Umbilical cord (tissue), 2 donors: Measurements from ENCODE around the gene GDPGP1. TPM values are rescaled to one million over a fixed set of nuclear protein-coding genes. Genes with fewer than 3 reads are reported as not detected.
"Not testable (repeated sequence)": the region's sequence is repeated elsewhere in the genome, so short reads cannot be mapped to it uniquely, and the experiment has no call there.

Source experiments
- DNase-seq: peaks from one replicate; pipeline ENCODE4 v3.0.0-alpha.2; 2015; ENCODE audit warnings: low spot score
- total RNA-seq: library from RNA; depleted of rRNA; stranded (reverse); fragments of >200 nt; gene quantifications from one replicate; pipeline ENCODE4 v1.2.3, GENCODE V29; 2014; ENCODE audit warnings: low replicate concordance; ENCODE audit not compliant: insufficient read depth

Gene GDPGP1
- total RNA-seq, 1 donor from 2014 or later: 6.3 TPM

DNA sequence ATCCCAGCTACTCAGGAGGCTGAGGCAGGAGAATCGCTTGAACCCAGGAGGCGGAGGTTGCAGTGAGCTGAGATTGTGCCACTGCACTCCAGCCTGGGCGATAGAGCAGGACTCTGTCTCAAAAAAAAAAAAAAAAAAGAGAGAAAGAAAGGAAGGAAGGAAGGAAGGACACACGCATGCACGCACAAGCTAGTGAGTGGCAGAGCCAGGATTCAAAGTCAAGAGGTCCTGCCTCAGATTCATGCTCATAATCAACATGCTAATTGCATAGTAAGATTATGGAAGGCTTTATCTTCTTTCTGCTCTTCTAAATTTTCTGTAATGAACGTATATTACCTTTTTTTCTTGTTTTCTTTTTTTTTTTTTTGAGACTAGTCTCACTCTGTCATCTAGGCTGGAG is 26.7 kb downstream of the GDPGP1 start:
- DNase-seq: not testable (repeated sequence)

DNA sequence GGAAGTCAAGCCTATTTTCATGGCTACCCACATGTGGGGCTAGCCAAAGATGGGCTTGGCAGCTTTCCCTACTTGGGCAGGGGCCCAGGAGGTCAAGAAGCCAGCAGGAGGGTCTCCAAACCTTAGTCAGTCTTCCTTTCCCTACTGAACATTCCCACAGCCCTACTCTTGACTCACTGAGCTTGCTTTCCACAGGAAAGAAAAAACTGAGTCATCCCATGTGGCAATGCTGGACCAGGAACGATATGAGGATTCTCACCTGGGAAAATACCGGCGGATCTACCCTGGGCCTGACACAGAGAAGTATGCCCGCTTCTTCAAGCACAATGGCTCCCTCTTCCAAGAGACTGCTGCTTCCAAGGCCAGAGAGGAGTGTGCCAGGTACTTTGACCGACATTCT is 27.8 kb downstream of the GDPGP1 start:
- no peak for DNase-seq

DNA sequence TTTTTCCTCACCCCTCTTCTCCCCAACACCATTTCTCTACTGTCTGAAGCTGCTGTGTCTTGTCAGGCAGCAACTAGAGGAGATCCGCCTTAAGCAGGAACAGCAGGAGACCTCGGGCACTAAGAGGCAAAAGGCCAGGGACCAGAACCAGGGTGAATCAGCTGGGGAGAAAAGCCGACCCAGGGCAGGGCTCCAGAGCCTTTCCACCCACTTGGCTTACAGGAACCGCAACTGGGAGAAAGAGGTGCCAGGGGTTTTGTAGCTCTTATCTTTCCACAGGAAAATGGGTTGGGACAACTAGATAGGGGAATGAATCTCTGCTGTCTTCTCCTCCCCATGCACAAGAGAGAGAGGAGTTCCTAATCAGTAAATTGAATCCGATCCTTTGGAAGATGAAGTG is 28.4 kb downstream of the GDPGP1 start:
- no peak for DNase-seq

DNA sequence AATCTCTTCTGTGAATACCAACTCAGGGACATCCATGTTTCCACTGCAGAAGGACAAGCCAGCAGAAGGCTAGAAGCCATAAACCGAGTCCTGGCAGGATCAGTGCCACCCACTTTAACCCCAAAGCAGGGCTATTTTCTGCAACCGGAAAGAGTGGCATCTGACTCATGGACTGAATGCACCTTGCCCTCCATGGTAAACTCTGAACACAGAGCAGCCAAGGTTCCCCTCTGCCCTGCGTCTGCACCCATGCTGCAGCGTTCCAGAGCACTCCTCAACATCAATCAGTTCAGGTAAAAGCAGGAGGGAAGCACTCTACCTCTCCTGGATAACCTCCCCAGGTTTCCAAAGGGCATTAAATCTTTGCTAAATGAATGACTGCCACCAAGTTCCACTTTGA is 30.7 kb downstream of the GDPGP1 start:
- DNase-seq: no peak

DNA sequence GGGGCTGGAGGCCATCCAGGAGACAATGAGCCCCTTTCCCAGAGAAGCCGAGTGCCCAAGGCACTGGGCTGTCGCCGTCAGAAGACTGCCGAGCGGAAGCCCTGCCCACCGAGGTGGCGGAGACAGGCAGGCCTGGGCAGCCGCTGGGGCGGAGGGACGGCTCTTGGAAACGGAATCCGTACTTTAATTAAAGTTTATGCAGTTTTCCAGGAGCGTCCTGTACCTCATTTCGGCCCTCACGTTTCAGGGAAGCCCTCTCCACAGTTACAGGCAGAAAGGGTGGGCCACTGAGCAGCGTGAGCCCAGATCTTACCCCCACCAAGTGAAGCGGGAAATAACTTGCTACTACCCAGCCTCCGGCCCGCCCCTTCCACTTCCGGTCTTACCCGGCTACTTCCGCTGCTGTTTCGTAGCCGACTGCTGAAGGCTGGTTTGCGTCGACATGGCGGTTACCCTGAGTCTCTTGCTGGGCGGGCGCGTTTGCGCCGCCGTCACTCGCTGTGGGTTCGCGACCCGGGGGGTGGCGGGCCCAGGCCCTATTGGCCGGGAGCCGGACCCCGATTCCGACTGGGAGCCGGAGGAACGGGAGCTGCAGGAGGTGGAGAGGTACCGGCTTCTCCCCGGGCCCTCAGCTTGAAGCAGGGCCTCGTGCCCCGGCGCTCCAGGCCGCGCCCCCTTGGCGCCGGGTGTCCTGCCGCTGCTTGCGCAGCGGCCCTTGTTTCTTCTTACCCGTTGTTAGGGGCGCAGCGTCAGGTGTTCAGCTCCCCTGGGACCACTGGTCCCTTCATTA is 31.5 kb downstream of the GDPGP1 start, which contains the start of gene NGRN:
Gene NGRN, plus strand, starts transcription at position 402 of the 790 bp plus-strand sequence. Its CDS starts 41 bp downstream, at position 443.
- peak; percentile 98 for DNase-seq

GRCh38 chr15:90266061-90266431 is 32.0 kb downstream of the GDPGP1 start:
- DNase-seq: peak; percentile 38

- peak; percentile 23 for DNase-seq
Measured at GRCh38 chr15:90266485-90266884, 32.5 kb downstream of the GDPGP1 start.

- no peak for DNase-seq
Measured at GRCh38 chr15:90268415-90268814, 34.4 kb downstream of the GDPGP1 start.

DNA sequence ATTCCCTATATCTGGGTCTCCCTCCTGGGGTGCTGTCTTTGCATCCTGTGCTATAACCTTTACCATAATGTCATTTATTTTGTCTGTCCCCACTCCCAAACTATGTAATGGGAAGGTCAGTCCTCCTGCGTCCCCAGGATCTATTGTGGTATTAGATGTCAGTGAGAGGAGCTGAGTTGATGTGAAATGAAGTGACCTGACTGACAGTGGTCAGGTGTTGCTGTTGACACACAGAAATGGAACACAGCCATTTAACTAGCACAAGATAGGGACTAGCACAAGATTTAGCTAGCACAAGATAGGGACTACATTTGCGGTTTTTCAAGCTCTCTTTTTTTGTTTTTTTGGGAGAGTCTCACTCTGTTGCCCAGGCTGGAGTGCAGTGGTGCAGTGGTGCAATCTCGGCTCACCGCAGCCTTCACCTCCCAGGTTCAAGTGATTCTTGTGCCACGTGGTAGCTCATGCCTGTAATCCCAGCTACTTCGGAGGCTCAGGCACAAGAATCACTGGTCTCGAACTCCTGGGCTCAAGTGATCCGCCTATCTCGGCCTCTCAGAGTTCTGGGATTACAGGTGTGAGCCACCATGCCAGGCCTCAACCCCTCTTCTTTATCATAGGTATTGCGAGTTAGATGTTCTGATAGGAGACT is 36.6 kb downstream of the GDPGP1 start:
- no peak for DNase-seq

- no peak for DNase-seq
Measured at GRCh38 chr15:90271459-90272166, 37.6 kb downstream of the GDPGP1 start.

- DNase-seq: not testable (repeated sequence)
Measured at GRCh38 chr15:90278467-90278866, 44.5 kb downstream of the GDPGP1 start.

DNA sequence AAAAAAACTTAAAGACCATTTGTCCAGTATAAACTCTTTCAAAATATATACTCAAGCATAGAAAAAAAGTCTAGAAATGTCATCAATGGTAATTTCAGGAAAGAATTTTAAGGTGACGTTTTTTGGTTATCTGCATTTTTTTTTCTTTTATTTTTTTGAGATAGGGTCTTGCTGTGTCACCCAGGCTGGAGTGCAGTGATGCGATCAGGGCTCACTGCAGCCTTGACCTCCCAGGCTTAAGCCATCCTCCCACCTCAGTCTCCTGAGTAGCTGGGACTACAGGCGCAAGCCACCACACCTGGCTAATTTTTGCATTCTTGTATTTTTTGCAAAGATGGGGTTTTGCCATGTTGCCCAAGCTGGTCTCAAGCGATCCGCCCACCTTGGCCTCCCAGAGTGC is 46.7 kb downstream of the GDPGP1 start:
- DNase-seq: not testable (repeated sequence)

DNA sequence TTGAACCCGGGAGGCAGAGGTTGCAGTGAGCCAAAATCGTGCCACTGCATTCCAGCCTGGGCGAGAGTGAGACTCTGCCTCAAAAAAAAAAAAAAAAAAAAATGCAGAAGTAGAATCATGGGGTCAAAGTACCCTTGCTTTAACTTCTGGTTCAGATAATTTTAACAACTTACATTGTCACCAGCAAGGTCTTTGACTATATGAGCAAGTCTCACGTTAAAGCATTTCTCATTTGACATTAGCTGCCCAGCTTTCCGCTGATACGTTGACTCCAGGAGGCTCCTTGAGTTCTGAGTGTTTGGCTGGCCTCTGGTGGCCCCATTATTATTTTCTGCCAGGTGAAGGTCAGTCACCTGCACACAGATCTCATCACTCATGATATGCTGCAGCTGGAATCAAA is 47.6 kb downstream of the GDPGP1 start:
- not testable (repeated sequence) for DNase-seq

- DNase-seq: no peak
Measured at GRCh38 chr15:90286678-90287077, 52.7 kb downstream of the GDPGP1 start.

DNA sequence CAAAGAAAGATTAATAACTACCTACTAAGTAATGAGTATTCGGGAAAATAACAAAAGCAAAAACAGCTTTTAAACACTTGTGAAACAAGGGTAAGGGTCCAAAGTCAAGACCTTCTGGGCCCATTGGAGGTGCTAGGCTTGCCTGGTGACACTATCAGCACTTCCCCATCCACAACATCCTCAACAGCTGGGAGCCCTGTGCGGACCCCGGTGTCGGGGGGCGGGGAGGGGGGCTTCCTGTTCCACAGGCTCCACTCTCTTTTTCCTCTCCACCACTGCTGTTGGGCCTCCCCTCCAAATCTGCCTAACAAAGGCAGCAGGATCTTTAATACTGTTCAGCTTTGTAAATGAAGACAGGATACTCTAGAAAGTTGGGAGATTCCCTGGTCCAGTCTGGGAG is 53.1 kb downstream of the GDPGP1 start:
- no peak for DNase-seq

DNA sequence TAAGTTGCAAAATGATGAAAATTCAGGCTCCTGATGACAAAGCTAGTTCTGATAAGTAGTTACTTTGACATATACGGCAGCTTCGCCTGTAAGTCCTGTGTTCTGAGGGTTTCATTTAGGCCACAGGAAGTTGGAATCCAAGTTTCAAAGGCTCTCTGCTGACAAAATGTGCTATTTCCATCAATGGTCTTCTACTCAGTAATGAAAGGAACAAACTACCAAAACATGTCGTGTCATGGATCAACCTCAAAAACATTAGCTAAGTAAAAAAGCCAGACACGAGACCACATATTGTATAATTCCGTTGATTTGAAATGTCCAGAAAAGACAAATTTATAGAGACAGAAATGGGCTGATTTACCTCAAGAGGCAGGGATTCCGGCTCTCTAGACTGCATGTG is 53.9 kb downstream of the GDPGP1 start:
- no peak for DNase-seq

DNA sequence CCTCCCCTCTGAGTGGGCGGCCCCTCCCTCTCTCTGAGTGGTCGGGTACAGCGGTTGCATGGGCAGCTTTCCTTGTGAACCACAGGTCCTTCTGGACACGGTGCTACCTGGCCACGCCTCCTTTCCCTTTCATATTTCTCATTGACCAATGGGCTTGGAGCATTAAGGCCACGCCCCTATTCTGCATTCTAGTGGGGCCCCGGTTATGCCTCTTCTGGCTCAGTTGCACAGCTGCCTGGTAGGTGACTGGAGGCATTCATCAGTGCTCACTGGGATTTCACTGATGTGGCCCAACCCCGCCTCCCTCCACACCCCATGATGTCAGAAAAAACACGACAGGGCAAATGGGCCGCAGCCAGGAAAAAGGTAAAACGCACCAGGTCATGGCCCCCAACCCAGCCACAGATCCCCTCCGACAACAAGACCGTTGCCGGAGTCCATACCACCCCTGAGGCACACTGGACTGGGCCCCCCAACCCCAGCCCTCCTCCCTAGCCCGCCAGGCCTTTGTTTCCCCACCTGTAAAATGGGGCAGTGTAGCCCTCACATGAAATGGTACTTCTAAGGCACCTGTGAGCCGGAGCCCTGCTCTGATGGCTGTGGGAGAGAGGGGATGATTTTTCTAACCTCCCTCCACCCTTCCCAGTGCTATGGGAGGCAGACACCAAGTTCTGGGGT is 57.8 kb downstream of the GDPGP1 start:
- DNase-seq: no peak

DNA sequence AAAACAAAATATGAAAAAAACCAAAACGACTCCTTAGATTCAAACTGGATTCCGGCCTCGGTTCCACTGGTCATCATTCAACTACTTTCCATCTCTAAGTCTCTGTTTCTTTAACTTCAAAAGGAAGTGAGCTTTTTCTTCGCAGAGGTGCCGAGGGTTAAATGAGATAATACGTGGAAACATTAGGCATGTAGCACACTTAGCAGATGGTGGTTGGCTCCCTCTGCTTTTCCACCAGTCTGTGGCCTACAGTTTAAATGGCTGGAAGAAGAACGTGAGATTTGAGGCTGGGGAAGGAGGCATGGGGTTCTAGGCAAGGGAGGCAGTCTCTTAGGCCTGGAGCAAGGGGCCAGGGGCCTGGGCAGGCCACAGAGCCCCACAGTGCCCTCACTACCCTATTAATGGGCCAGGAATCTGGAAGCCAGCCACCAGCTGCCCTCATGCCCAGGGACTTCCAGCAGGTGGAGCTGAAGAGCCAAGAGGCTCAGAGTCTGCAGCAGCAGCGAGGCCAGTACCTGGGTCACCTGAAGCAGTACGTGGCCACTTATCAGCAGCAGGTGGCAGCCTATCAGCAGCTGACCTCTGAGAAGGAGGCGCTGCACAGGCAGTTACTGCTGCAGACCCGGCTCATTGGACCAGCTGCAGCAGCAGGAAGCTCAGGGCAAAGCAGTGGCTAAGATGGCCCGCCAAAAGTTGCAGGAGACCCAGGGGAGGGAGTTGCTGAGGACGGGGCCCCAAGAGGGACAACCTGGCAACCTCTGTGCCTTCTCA is 59.2 kb downstream of the GDPGP1 start:
- DNase-seq: peak; percentile 46

GRCh38 chr15:90294159-90294558 is 60.1 kb downstream of the GDPGP1 start:
- DNase-seq: no peak

DNA sequence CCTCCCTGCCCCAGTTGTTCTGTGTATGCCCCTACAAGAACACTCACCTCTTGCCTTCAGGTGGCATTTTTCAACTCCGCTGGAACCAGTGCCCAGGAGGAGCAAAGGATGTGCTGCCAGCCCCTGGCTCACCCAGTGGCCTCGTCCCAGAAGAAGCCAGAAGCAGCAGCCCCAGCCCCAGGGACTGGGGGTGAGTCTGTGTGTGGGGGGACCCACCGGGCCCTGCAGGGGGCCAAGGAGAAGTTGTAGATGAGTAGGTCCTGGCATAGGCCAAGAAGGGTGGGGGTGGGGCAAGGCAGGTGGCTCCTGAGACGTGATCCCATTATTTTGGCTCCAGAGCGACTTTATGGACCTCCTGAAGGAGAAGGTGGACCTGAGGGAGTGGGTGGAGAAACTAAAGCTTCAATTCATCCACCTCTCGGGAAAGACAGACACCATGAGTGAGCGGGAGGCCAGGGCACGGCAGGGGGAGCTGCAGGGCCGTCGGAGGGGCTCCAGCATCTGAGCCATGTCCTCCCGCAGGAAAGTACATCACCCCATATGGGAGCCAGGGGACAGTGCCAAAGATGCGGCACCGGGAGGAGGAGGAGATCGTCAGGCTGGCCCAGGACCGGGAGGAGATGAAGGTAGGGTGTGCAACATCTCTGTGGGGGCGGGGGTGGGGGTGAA is 60.7 kb downstream of the GDPGP1 start:
- DNase-seq: no peak

DNA sequence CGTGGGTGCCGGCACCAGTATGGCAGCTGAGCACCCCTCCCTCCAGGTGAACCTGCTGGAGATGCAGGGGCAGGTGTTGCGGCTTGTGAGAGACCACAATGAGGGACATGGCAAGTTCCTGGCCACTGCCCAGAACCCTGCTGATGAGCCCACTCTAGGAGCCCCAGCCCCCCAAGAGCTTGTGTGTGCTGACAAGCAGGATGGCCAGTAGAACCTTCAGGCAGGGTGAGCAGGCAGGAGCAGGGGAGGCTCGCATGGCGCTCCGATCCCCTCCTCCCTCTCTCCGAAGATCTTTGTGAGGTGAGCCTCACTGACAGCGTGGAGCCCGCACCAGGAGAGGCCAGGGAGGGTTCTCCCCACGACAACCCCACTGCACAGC is 61.2 kb downstream of the GDPGP1 start:
- no peak for DNase-seq
